Measurements from ENCODE around the gene HSPA9.

DNA sequence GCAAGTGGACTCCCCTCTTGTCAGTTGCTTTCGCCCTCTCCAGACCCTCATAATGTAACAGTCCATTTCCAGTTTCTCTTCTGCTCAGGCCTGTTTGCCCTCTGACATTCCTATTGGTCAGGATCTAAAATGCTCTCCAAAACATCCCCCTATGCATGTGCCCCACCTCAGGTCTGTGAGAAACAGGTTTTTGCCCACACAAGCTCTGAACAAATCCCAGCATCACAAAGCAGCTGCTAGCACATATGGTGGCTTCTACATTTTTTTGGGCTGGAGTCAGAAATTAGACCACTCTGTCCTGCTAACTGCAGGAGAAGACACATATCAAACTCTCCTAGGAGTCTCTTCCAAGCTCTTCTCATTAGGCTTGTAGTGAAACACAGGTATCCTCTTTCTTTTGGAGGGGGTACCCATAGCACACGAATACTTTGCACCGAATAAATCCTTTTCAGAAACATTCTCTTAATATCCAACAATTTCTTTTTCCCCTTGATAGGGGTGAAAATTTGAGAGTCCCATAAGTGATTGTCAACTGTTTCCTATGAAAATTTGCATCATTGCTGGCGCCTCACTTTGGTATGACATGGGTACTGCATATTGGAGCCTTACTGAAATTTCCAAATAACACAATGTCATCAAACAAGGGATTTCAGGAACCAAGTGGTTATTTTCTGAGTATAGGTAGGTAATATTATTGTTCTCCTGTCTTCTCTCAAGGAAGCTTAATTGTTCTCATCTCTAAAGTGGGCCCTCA lies 19.3 kb upstream of the HSPA9 start:
- no peak for TF ChIP-seq CEBPB (IDR thresholded peaks at IDR 0.05; ENCODE audit: low read depth, low read length)
- TF ChIP-seq EZH2 (IDR thresholded peaks at IDR 0.05; ENCODE audit: low read depth, low read length, severe bottlenecking) = no peak
- TF ChIP-seq CTCF (IDR thresholded peaks at IDR 0.05; ENCODE audit: control extremely low read depth in 1 of 3, insufficient read depth in 1 of 3, low read depth in 1 of 3, low read length in 3 of 3) = peak in 2 of 3 experiments; percentile 29 to 56; a peak in 2 of 4 replicates
- TF ChIP-seq SP1 (IDR thresholded peaks at IDR 0.05; ENCODE audit: low read depth, low read length) = no peak
- TF ChIP-seq, protein P1, sequence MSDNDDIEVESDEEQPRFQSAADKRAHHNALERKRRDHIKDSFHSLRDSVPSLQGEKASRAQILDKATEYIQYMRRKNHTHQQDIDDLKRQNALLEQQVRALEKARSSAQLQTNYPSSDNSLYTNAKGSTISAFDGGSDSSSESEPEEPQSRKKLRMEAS (IDR thresholded peaks at IDR 0.05) = no peak
- no peak for TF ChIP-seq HDAC6 (IDR thresholded peaks at IDR 0.05; ENCODE audit: low read depth, low read length)
- no peak for TF ChIP-seq GTF2F1 (IDR thresholded peaks at IDR 0.05; ENCODE audit: borderline replicate concordance, low read depth, low read length)
- TF ChIP-seq POLR2A (IDR thresholded peaks at IDR 0.05; ENCODE audit: control extremely low read depth in 1 of 2, low read depth in 2 of 2, low read length in 2 of 2) = no peak
- TF ChIP-seq CHD1 (IDR thresholded peaks at IDR 0.05; ENCODE audit: low read depth, low read length) = no peak
- no peak for TF ChIP-seq RFX5 (IDR thresholded peaks at IDR 0.05; ENCODE audit: borderline replicate concordance, low read depth, low read length)
- TF ChIP-seq SP4 (IDR thresholded peaks at IDR 0.05; ENCODE audit: low read length) = no peak
- TF ChIP-seq SIRT6 (IDR thresholded peaks at IDR 0.05; ENCODE audit: low read length) = no peak
